Cardiac septum (tissue), 1 donor: ENCODE results near the gene TNC. TPM values are rescaled to one million over a fixed set of nuclear protein-coding genes. Genes with fewer than 3 reads are reported as not detected.

ENCODE experiments used
- DNase-seq: peaks from one replicate; pipeline ENCODE4 v3.0.0-alpha.2; 2020; ENCODE audit warnings: low spot score
- intact Hi-C: fragments of 100-400 bp; cut with DNase I; formaldehyde crosslinking; loops from one replicate; pipeline ENCODE4 v1.14.0; 2022
- total RNA-seq: library from RNA; stranded (reverse); fragmentation: NEBNext Ultra II Directional; extraction: Animal tissue kit (Norgen Biotek cat#: 25700); gene quantifications from one replicate; pipeline ENCODE4 v1.2.1, GENCODE V29; 2021
- donor health status: DM: no; HTN: no; CAD: no.

Gene TNC
- total RNA-seq, 1 donor from 2014 or later = 26.4 TPM

GRCh38 chr9:115107701-115108100, 10.3 kb downstream of the TNC start:
- intact Hi-C loops = no loop called here
- DNase-seq = no peak

DNA sequence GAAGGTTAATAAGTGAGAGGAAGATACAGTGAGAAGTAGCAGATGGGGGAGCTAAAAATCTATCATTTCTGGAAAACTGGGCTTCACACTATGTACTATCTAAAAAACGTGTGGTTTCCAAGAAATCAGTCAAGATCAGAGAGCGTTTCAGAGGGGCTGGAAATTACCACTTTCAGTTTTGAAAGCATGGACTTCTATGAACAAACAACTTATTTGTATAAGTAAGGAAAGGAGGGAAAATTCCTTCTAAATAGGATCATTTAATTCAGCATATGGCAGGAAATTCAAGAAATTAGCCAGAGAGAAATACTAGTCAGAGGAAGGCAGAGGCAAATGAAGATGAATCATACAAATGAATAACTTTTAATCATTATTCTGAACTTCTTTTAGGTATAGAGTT, 11.3 kb downstream of the TNC start:
- no peak for DNase-seq
- intact Hi-C loops = no loop called here

- no peak for DNase-seq
- intact Hi-C loops = no loop called here
These were observed 12.0 kb downstream of the TNC start for GRCh38 chr9:115106001-115106400.

GRCh38 chr9:115104908-115105307, 13.0 kb downstream of the TNC start:
- intact Hi-C loops = no loop called here
- no peak for DNase-seq

GRCh38 chr9:115103746-115104477, 14.0 kb downstream of the TNC start:
- DNase-seq = no peak
- intact Hi-C loops = no loop called here

DNA sequence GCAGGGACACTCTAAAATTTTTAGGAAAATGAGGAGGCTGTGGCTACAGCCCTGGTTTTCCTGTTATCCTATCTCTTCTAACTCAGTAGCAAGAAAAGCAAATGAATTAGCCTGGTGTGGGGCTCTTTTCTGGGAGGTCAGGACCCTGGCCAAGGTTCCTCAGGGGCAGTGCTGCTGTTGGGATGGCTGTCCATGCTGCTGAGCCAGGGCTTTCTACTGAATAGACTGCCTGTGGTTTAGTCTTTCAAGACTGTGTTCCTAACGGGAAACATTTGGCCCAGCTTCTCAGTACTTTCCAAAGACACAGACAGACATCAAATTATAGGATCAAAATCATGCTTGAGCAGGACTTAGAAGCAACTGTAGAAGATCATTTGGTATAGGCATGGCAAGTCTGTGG, 18.1 kb downstream of the TNC start:
- intact Hi-C loops = no loop called here
- no peak for DNase-seq

GRCh38 chr9:115098226-115098965, 19.6 kb downstream of the TNC start:
- intact Hi-C loops = no loop called here
- no peak for DNase-seq

- DNase-seq = no peak
- intact Hi-C loops = no loop called here
These were observed 24.4 kb downstream of the TNC start for GRCh38 chr9:115093520-115093919.

DNA sequence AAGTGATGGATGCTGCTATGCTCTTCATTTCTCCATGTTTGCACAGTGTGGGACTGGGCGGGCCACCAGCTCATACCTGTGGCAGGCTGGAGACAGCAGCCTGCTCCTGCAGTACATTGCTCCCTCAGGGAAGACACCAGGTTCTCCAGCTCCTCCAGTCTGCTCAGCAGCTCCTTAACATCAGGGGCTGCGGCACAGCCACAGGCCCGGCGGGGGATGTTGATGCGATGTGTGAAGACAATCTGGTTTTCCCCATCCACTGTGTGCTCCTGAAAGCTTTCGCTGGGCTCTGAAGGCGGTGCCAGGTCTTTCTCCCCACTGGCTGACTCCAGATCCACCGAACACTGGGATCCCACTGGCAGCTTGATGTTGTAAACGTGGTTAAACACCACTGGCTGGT, 27.5 kb downstream of the TNC start:
- intact Hi-C loops = no loop called here

GRCh38 chr9:115088860-115089259, 29.1 kb downstream of the TNC start:
- no peak for DNase-seq
- intact Hi-C loops = no loop called here

More for the DNA sequence above, 27.5 kb downstream of the TNC start:
- DNase-seq = no peak

- intact Hi-C loops = no loop called here
- no peak for DNase-seq
These were observed 31.1 kb downstream of the TNC start for GRCh38 chr9:115086886-115087285.

- DNase-seq = no peak
- intact Hi-C loops = no loop called here
These were observed 31.5 kb downstream of the TNC start for GRCh38 chr9:115086461-115086860.

GRCh38 chr9:115085773-115086377, 32.1 kb downstream of the TNC start:
- DNase-seq = no peak
- intact Hi-C loops = no loop called here

GRCh38 chr9:115084709-115085108, 33.2 kb downstream of the TNC start:
- intact Hi-C loops = no loop called here
- DNase-seq = no peak

- intact Hi-C loops = no loop called here
- no peak for DNase-seq
These were observed 33.8 kb downstream of the TNC start for GRCh38 chr9:115084157-115084556.

DNA sequence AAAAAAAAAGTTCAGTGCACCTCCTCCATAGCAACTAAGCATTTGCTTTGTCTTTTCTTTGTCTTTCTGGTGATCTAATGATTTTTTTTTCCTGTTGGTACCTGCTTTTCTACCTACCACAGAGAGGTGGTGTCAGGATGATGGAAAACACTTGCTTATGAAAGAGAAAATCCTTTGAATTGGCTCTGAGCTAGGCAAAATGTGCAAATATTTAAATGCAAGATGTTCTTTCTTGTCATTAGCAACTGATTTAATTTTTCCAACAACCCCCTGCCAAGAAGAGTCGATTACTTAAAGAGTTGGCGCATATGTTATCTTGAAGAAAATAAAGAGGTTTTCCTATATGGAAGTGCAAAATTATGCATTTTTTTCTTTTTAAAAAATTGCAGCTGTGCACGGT, 37.7 kb downstream of the TNC start:
- no peak for DNase-seq
- intact Hi-C loops = no loop called here

DNA sequence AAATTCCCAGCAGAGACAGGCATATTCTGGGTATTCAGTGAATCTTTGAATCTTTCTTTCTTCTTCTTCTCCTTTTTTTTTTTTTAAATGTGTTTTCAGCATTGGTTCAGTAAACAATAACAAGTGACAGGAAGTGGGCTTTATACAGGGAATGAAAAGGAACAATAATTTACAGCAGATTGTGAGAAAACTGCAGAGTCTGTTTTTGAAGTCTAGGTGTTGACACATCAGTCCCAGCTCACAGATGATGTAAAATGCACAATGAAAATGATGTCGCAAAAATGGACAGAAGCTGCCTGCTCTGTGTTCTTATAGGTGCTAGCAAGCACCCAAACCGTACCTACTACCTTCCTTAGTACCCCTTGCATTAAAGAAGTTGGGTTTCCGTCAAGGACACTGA, 38.8 kb downstream of the TNC start:
- DNase-seq = no peak
- intact Hi-C loops = no loop called here

GRCh38 chr9:115073456-115073855, 44.5 kb downstream of the TNC start:
- intact Hi-C loops = no loop called here
- no peak for DNase-seq

DNA sequence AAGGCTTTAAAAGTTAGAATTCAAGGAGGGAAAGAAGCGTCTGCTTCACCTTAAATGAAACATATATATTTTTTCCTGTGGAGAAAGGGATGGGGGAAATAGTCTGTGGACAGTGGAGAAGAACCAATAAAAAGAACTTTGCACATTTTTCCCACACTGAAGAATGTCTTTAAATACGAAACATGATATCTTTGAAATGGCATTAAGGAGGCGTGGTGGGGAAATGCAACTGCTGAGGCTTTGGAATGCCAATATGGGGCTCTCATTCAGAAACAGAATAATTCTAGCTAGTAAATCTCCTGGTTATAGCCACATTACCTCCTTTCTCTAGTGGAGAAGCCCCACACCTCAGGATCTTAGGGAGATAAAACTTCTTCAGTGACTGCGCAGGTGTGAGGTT, 46.8 kb downstream of the TNC start:
- DNase-seq = no peak
- intact Hi-C loops = no loop called here

GRCh38 chr9:115069771-115070170, 48.2 kb downstream of the TNC start:
- no peak for DNase-seq
- intact Hi-C loops = no loop called here

DNA sequence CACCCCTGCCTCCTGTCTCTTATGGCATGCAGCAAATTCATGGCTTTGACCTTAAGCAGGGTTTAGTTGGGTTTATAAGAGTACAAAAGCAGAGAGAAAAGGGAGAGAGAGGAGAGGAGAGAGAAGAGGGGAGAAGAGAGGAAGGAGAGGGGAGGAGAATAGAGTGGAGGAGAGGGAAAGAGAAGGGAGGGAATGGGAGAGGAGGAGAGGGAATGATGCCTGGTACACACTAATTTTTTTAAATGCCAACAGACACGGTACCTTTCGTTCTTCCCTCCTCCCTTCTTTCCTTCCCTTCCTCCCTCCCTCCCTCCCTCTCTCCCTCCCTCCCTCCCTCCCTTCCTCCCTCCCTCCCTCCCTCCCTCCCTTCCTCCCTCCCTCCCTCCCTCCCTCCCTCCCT, 48.7 kb downstream of the TNC start:
- DNase-seq = no peak
- intact Hi-C loops = no loop called here
